ENCODE data around the gene SPTLC3.

DNA sequence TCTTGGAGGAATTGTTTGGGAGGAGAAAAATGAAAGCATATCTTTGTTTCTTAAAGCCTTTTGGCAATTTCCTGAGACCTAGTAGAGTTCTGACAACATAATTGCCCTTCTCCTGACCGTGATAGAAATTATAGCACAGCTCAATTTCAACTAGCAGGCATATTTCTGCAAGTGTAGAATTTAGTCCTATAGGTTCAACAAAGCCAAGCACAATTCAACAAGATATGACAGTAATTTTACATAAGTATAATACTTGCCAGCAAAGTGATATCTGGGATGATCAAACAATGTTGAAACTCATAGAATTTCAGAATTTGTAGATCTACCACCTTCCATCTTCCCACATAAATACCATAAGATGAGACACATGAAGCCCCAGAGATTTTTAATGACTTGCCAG lies 73.1 kb downstream of the SPTLC3 start:
- TF ChIP-seq POLR2AphosphoS5 (IDR thresholded peaks at IDR 0.05; ENCODE audit: low read depth, low read length) (no peak), CTCF (IDR thresholded peaks at IDR 0.05) (no peak)
